Endodermal cell (in vitro differentiated cells): ENCODE results near the gene CASP9. TPM values are rescaled to one million over a fixed set of nuclear protein-coding genes. Genes with fewer than 3 reads are reported as not detected.

ENCODE experiments used
- DNase-seq: peaks from one replicate; pipeline ENCODE4 v3.0.0-alpha.2; 2017
- H3K27ac ChIP-seq: 2 replicates; pipeline ENCODE4 v1.5.1; 2013; ENCODE audit warnings: mild to moderate bottlenecking, low read depth, low read length, moderate library complexity
- H3K27me3 ChIP-seq: 2 replicates; pipeline ENCODE4 v1.6.1; 2013; ENCODE audit warnings: mild to moderate bottlenecking, low read length, moderate library complexity; ENCODE audit not compliant: insufficient read depth, control insufficient read depth, poor library complexity, severe bottlenecking
- H3K36me3 ChIP-seq: 2 replicates; pipeline ENCODE4 v1.7.0; 2013; ENCODE audit warnings: mild to moderate bottlenecking, low read length, moderate library complexity; ENCODE audit not compliant: control insufficient read depth, insufficient read depth
- H3K4me1 ChIP-seq: one replicate; pipeline ENCODE4 v1.7.0; 2013; ENCODE audit warnings: low read length; ENCODE audit not compliant: control insufficient read depth, insufficient read depth
- H3K4me3 ChIP-seq: 2 replicates; pipeline ENCODE4 v1.5.1; 2013; ENCODE audit warnings: mild to moderate bottlenecking, low read length, moderate library complexity
- H3K9ac ChIP-seq: 2 replicates; pipeline ENCODE4 v1.6.1; 2013; ENCODE audit warnings: mild to moderate bottlenecking, low read length, moderate library complexity; ENCODE audit not compliant: poor library complexity, severe bottlenecking; ENCODE audit errors: extremely low read depth
- H3K9me3 ChIP-seq: 2 replicates; pipeline ENCODE4 v1.6.1; 2013; ENCODE audit warnings: mild to moderate bottlenecking, low read length, moderate library complexity; ENCODE audit not compliant: control insufficient read depth
- H3K27ac Mint-ChIP-seq: 2 replicates; pipeline ENCODE4 v1.8.0; 2020; ENCODE audit warnings: mixed read lengths
- H3K27me3 Mint-ChIP-seq: 2 replicates; pipeline ENCODE4 v1.8.0; 2021; ENCODE audit warnings: mild to moderate bottlenecking, mixed read lengths; ENCODE audit not compliant: insufficient read depth
- H3K36me3 Mint-ChIP-seq: 2 replicates; pipeline ENCODE4 v1.8.0; 2020; ENCODE audit warnings: low read depth, mixed read lengths
- H3K4me1 Mint-ChIP-seq: 2 replicates; pipeline ENCODE4 v1.8.0; 2020; ENCODE audit warnings: mixed read lengths
- H3K4me3 Mint-ChIP-seq: 2 replicates; pipeline ENCODE4 v1.8.0; 2020; ENCODE audit warnings: mild to moderate bottlenecking, moderate library complexity, mixed read lengths
- H3K9me3 Mint-ChIP-seq: 2 replicates; pipeline ENCODE4 v1.8.0; 2020; ENCODE audit warnings: mild to moderate bottlenecking, mixed read lengths
- WGBS, 2 experiments: methylation state at CpG; one replicate each; pipeline versions ENCODE4 v1.1.5 to v1.1.7; 2013; ENCODE audit warnings: missing lambda C conversion rate in 2 of 2, mixed read lengths in 1 of 2; ENCODE audit not compliant: insufficient coverage in 1 of 2, insufficient read length in 1 of 2; 5-methylcytosine and 5-hydroxymethylcytosine counted together
- total RNA-seq, 2 donors: library from RNA; stranded (reverse); fragmentation: NEBNext Ultra II Directional in 1 of 2; extraction: Animal tissue kit (Norgen Biotek cat#: 25700) in 1 of 2; gene quantifications; 2 replicates in 1 of 2; 3 replicates in 1 of 2; pipeline ENCODE4 v1.2.1, GENCODE V29; 2021
- TF ChIP-seq, protein P1 (sequence below): fragments of 200-600 bp; sonication (generic); conservative IDR thresholded peaks from 2 replicates; pipeline ENCODE4 v1.5.0; 2021; ENCODE audit warnings: antibody characterized with exemption, mild to moderate bottlenecking

Gene CASP9
- total RNA-seq, 2 donors from 2014 or later, result 15.5 to 16.1 TPM

GRCh38 chr1:15513192-15513591 is 10.8 kb downstream of the CASP9 start:
- Mint-ChIP-seq H3K27me3 (no peaks in the 10 kb centered on the region), H3K4me3 (no peak overlapping the region), H3K9me3 (no peaks in the 10 kb centered on the region), H3K27ac (no peak overlapping the region), H3K4me1 (no peaks in the 10 kb centered on the region), H3K36me3 (peaks cover 22% of the 10 kb centered on the region)
- no peaks in the 10 kb centered on the region for H3K9me3 ChIP-seq
- 84 to 90% methylated on average over 2 to 4 of the region's 4 CpGs for WGBS, 2 experiments
- TF ChIP-seq, protein P1, sequence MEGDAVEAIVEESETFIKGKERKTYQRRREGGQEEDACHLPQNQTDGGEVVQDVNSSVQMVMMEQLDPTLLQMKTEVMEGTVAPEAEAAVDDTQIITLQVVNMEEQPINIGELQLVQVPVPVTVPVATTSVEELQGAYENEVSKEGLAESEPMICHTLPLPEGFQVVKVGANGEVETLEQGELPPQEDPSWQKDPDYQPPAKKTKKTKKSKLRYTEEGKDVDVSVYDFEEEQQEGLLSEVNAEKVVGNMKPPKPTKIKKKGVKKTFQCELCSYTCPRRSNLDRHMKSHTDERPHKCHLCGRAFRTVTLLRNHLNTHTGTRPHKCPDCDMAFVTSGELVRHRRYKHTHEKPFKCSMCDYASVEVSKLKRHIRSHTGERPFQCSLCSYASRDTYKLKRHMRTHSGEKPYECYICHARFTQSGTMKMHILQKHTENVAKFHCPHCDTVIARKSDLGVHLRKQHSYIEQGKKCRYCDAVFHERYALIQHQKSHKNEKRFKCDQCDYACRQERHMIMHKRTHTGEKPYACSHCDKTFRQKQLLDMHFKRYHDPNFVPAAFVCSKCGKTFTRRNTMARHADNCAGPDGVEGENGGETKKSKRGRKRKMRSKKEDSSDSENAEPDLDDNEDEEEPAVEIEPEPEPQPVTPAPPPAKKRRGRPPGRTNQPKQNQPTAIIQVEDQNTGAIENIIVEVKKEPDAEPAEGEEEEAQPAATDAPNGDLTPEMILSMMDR, result no peak
- H3K9ac ChIP-seq, result no peak overlapping the region
- H3K27ac ChIP-seq, result no peak overlapping the region
- no peaks in the 10 kb centered on the region for H3K4me1 ChIP-seq
- DNase-seq, result peak; percentile 21
- H3K36me3 ChIP-seq, result peaks cover 13% of the 10 kb centered on the region
- H3K4me3 ChIP-seq, result no peak overlapping the region
- no peaks in the 10 kb centered on the region for H3K27me3 ChIP-seq

GRCh38 chr1:15510611-15511405 is 13.2 kb downstream of the CASP9 start:
- H3K4me1 ChIP-seq, result no peaks in the 10 kb centered on the region
- no peak overlapping the region for H3K4me3 ChIP-seq
- no peak overlapping the region for H3K27ac Mint-ChIP-seq
- H3K9me3 ChIP-seq, result no peaks in the 10 kb centered on the region
- no peaks in the 10 kb centered on the region for H3K9me3 Mint-ChIP-seq
- H3K36me3 Mint-ChIP-seq, result peaks cover 12% of the 10 kb centered on the region
- no peak overlapping the region for H3K27ac ChIP-seq
- WGBS, 2 experiments, result 93 to 98% methylated on average over 5 to 8 of the region's 8 CpGs
- TF ChIP-seq, protein P1, result no peak
- no peaks in the 10 kb centered on the region for H3K27me3 Mint-ChIP-seq
- H3K9ac ChIP-seq, result no peak overlapping the region
- H3K4me1 Mint-ChIP-seq, result peaks cover 3% of the 10 kb centered on the region
- no peaks in the 10 kb centered on the region for H3K27me3 ChIP-seq
- H3K36me3 ChIP-seq, result peaks cover 4% of the 10 kb centered on the region
- DNase-seq, result peak; percentile 21
- H3K4me3 Mint-ChIP-seq, result no peak overlapping the region

- H3K9me3 ChIP-seq, result no peaks in the 10 kb centered on the region
- no peaks in the 10 kb centered on the region for H3K36me3 ChIP-seq
- TF ChIP-seq, protein P1, result no peak
- no peaks in the 10 kb centered on the region for H3K4me1 ChIP-seq
- no peak overlapping the region for H3K27ac ChIP-seq
- H3K4me1 Mint-ChIP-seq, result peaks cover 3% of the 10 kb centered on the region
- H3K27ac Mint-ChIP-seq, result no peak overlapping the region
- 84 to 87% methylated on average over 5 to 6 of the region's 7 CpGs for WGBS, 2 experiments
- H3K4me3 ChIP-seq, result no peak overlapping the region
- no peaks in the 10 kb centered on the region for H3K9me3 Mint-ChIP-seq
- no peak overlapping the region for H3K4me3 Mint-ChIP-seq
- no peak overlapping the region for H3K9ac ChIP-seq
- H3K27me3 Mint-ChIP-seq, result no peaks in the 10 kb centered on the region
- peak; percentile 38 for DNase-seq
- no peaks in the 10 kb centered on the region for H3K27me3 ChIP-seq
- H3K36me3 Mint-ChIP-seq, result peaks cover 12% of the 10 kb centered on the region
These were observed 14.4 kb downstream of the CASP9 start for GRCh38 chr1:15509586-15509985.
